Measurements from ENCODE around the gene HCK. TPM values are rescaled to one million over a fixed set of nuclear protein-coding genes. Genes with fewer than 3 reads are reported as not detected.

HCK gene
- total RNA-seq, 1 experiment from 2014 or later, result 0.17 TPM

DNA sequence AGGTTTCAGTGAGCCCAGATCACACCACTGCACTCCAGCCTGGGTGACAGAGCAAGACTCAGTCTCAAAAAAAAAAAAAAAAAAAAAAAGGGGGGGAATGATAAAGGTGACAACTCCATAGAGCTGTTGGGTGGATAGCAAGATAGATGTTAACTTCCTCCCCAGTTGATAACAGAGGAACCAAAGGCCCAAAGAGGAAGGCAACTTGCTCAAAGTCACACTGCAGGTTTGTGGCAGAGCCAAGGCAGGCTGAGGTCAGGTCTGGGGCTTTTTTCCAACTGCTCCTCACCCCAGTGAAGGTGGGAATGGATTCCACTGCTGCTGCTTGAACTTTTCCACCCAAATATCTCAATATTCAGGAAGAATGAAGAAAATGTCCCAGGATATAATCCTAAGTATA lies 26.7 kb downstream of the HCK start:
- ChIA-PET CTCF (no interaction called here), RAD21 (ENCODE audit: low non-redundant PET in 1 of 2, low total read pairs in 2 of 2, uncharacterized antibody in 2 of 2, unreplicated experiment in 2 of 2) (no interaction called here), POLR2A (no interaction called here)
- H3K36me3 ChIP-seq (ENCODE audit: control insufficient read depth in 1 of 2, insufficient read depth in 2 of 2, low read length in 2 of 2), result no peaks in the 10 kb centered on the region
- no peak overlapping the region for H2AFZ ChIP-seq (ENCODE audit: low read depth, low read length, poor library complexity, severe bottlenecking)
- peaks cover 13% of the 10 kb centered on the region; the same call in 1 of the 2 replicates for H3K27me3 ChIP-seq (ENCODE audit: insufficient read depth, low read length)
- no peak overlapping the region for H3K27ac ChIP-seq (ENCODE audit: low read depth, low read length)
- ATAC-seq (no peak), DNase-seq (ENCODE audit: low read depth, low spot score) (no peak)
- no peak for TF ChIP-seq POLR2AphosphoS5 (IDR thresholded peaks at IDR 0.05; ENCODE audit: low read depth, low read length)
- no peak for TF ChIP-seq RAD21 (IDR thresholded peaks at IDR 0.05; ENCODE audit: low read depth)
- TF ChIP-seq POLR2A (IDR thresholded peaks at IDR 0.05; ENCODE audit: borderline replicate concordance, extremely low read depth, insufficient read depth, insufficient read length), result no peak
- TF ChIP-seq, protein P1, sequence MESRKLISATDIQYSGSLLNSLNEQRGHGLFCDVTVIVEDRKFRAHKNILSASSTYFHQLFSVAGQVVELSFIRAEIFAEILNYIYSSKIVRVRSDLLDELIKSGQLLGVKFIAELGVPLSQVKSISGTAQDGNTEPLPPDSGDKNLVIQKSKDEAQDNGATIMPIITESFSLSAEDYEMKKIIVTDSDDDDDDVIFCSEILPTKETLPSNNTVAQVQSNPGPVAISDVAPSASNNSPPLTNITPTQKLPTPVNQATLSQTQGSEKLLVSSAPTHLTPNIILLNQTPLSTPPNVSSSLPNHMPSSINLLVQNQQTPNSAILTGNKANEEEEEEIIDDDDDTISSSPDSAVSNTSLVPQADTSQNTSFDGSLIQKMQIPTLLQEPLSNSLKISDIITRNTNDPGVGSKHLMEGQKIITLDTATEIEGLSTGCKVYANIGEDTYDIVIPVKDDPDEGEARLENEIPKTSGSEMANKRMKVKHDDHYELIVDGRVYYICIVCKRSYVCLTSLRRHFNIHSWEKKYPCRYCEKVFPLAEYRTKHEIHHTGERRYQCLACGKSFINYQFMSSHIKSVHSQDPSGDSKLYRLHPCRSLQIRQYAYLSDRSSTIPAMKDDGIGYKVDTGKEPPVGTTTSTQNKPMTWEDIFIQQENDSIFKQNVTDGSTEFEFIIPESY (IDR thresholded peaks at IDR 0.05; ENCODE audit: extremely low read depth, insufficient replicate concordance, low read length), result no peak
- TF ChIP-seq CEBPB (IDR thresholded peaks at IDR 0.05; ENCODE audit: low read depth), result no peak
- peaks cover 0 to 9% of the 10 kb centered on the region in 2 experiments; a peak in 3 of 4 replicates for H3K4me1 ChIP-seq (ENCODE audit: control insufficient read depth in 1 of 2, insufficient read depth in 2 of 2, low read length in 2 of 2)
- H3K4me3 ChIP-seq (replicated peaks in 1 of 2; ENCODE audit: low read depth in 1 of 2, low read length in 2 of 2), result no peak overlapping the region
- intact Hi-C loops (cut with micrococcal nuclease), result no loop called here
- no peak overlapping the region for H3K4me2 ChIP-seq (ENCODE audit: low read length)
- H3K9me3 ChIP-seq (ENCODE audit: control insufficient read depth in 1 of 2, insufficient read depth in 1 of 2, low read depth in 1 of 2, low read length in 2 of 2), result no peaks in the 10 kb centered on the region
- no peaks in the 10 kb centered on the region for H3K79me2 ChIP-seq (ENCODE audit: insufficient read depth, low read length)
- H3K9me2 ChIP-seq (ENCODE audit: insufficient read depth), result no peaks in the 10 kb centered on the region
- no peak overlapping the region for H3K9ac ChIP-seq (ENCODE audit: low read length)
- BruUV-seq (replicated peaks), result no TSS peak
- H4K20me1 ChIP-seq (ENCODE audit: insufficient read depth), result no peaks in the 10 kb centered on the region

GRCh38 chr20:32079655-32080109 lies 27.6 kb downstream of the HCK start:
- BruUV-seq (replicated peaks), result no TSS peak
- POLR2A ChIA-PET, result interaction anchor here (1.0 kb wide), 1 partner anchor 24 kb away, joined by 3 read pairs; no protein-coding TSS in a partner anchor
- peaks cover 0 to 9% of the 10 kb centered on the region in 2 experiments; a peak in 3 of 4 replicates for H3K4me1 ChIP-seq (ENCODE audit: control insufficient read depth in 1 of 2, insufficient read depth in 2 of 2, low read length in 2 of 2)
- H2AFZ ChIP-seq (ENCODE audit: low read depth, low read length, poor library complexity, severe bottlenecking), result peak overlapping the region; percentile 32
- no peaks in the 10 kb centered on the region for H3K9me2 ChIP-seq (ENCODE audit: insufficient read depth)
- DNase-seq (ENCODE audit: low read depth, low spot score), result peak; percentile 8
- no peak overlapping the region for H3K27ac ChIP-seq (ENCODE audit: low read depth, low read length)
- CTCF ChIA-PET, result interaction anchor here (1.1 kb wide), 1 partner anchor 8 kb away, joined by 5 read pairs; no protein-coding TSS in a partner anchor
- peak; percentile 88 for ATAC-seq
- intact Hi-C loops (cut with micrococcal nuclease), result no loop called here
- H3K4me2 ChIP-seq (ENCODE audit: low read length), result peak overlapping the region; percentile 51
- H3K9me3 ChIP-seq (ENCODE audit: control insufficient read depth in 1 of 2, insufficient read depth in 1 of 2, low read depth in 1 of 2, low read length in 2 of 2), result no peaks in the 10 kb centered on the region
- H3K27me3 ChIP-seq (ENCODE audit: insufficient read depth, low read length), result peaks cover 11% of the 10 kb centered on the region; the same call in 1 of the 2 replicates
- no peak overlapping the region for H3K9ac ChIP-seq (ENCODE audit: low read length)
- RAD21 ChIA-PET (ENCODE audit: low non-redundant PET in 1 of 2, low total read pairs in 2 of 2, uncharacterized antibody in 2 of 2, unreplicated experiment in 2 of 2), result no interaction called here
- H3K36me3 ChIP-seq (ENCODE audit: control insufficient read depth in 1 of 2, insufficient read depth in 2 of 2, low read length in 2 of 2), result no peaks in the 10 kb centered on the region
- no peaks in the 10 kb centered on the region for H4K20me1 ChIP-seq (ENCODE audit: insufficient read depth)
- no peaks in the 10 kb centered on the region for H3K79me2 ChIP-seq (ENCODE audit: insufficient read depth, low read length)
- H3K4me3 ChIP-seq (replicated peaks in 1 of 2; ENCODE audit: low read depth in 1 of 2, low read length in 2 of 2), result no peak overlapping the region
- no peak for TF ChIP-seq JUND (IDR thresholded peaks at IDR 0.05)
- no peak for TF ChIP-seq EZH2 (IDR thresholded peaks at IDR 0.05)
- no peak for TF ChIP-seq ZNF274 (IDR thresholded peaks at IDR 0.05; ENCODE audit: low read depth, low read length)
- TF ChIP-seq SP1 (IDR thresholded peaks at IDR 0.05; ENCODE audit: low read depth), result no peak
- no peak for TF ChIP-seq YY1 (IDR thresholded peaks at IDR 0.05; ENCODE audit: extremely low read depth, insufficient replicate concordance, low read depth, low read length)
- TF ChIP-seq, protein P2, sequence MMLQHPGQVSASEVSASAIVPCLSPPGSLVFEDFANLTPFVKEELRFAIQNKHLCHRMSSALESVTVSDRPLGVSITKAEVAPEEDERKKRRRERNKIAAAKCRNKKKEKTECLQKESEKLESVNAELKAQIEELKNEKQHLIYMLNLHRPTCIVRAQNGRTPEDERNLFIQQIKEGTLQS (IDR thresholded peaks at IDR 0.05), result no peak
- TF ChIP-seq, protein P1 (IDR thresholded peaks at IDR 0.05; ENCODE audit: extremely low read depth, insufficient replicate concordance, low read length), result no peak
- TF ChIP-seq POLR2AphosphoS5 (IDR thresholded peaks at IDR 0.05; ENCODE audit: low read depth, low read length), result no peak
- peak; percentile 42 for TF ChIP-seq TCF7L2 (IDR thresholded peaks at IDR 0.05; ENCODE audit: borderline replicate concordance, extremely low read depth, insufficient read depth, insufficient read length)
- TF ChIP-seq CEBPB (IDR thresholded peaks at IDR 0.05; ENCODE audit: low read depth), result no peak
